ENCODE data around the gene DAB1. TPM values are rescaled to one million over a fixed set of nuclear protein-coding genes. Genes with fewer than 3 reads are reported as not detected.

DAB1 gene
- total RNA-seq, 1 donor from 2014 or later = 0.27 TPM

- no peak for DNase-seq (ENCODE audit: extremely low spot score, unreplicated experiment)
- Mint-ChIP-seq H3K4me3 (ENCODE audit: unreplicated experiment) (no peak overlapping the region), H3K27ac (ENCODE audit: unreplicated experiment) (no peak overlapping the region), H3K4me1 (ENCODE audit: unreplicated experiment) (peaks cover 17% of the 10 kb centered on the region), H3K9me3 (ENCODE audit: unreplicated experiment) (no peaks in the 10 kb centered on the region), H3K27me3 (ENCODE audit: unreplicated experiment) (peaks cover 13% of the 10 kb centered on the region), H3K36me3 (ENCODE audit: unreplicated experiment) (no peaks in the 10 kb centered on the region)
- no peak for TF ChIP-seq CTCF (IDR thresholded peaks at IDR 0.05)
Measured at GRCh38 chr1:57406428-57406970, 17.4 kb downstream of the DAB1 start.

- H3K36me3 Mint-ChIP-seq (ENCODE audit: unreplicated experiment) = no peaks in the 10 kb centered on the region
- peaks cover 18% of the 10 kb centered on the region for H3K27me3 Mint-ChIP-seq (ENCODE audit: unreplicated experiment)
- H3K4me3 Mint-ChIP-seq (ENCODE audit: unreplicated experiment) = no peak overlapping the region
- no peak for TF ChIP-seq CTCF (IDR thresholded peaks at IDR 0.05)
- no peak overlapping the region for H3K27ac Mint-ChIP-seq (ENCODE audit: unreplicated experiment)
- no peaks in the 10 kb centered on the region for H3K9me3 Mint-ChIP-seq (ENCODE audit: unreplicated experiment)
- DNase-seq (ENCODE audit: extremely low spot score, unreplicated experiment) = no peak
- H3K4me1 Mint-ChIP-seq (ENCODE audit: unreplicated experiment) = peaks cover 3% of the 10 kb centered on the region
Measured at GRCh38 chr1:57404884-57405283, 19.0 kb downstream of the DAB1 start.

GRCh38 chr1:57403201-57403600 is 20.7 kb downstream of the DAB1 start:
- no peaks in the 10 kb centered on the region for H3K36me3 Mint-ChIP-seq (ENCODE audit: unreplicated experiment)
- no peak overlapping the region for H3K27ac Mint-ChIP-seq (ENCODE audit: unreplicated experiment)
- no peaks in the 10 kb centered on the region for H3K4me1 Mint-ChIP-seq (ENCODE audit: unreplicated experiment)
- H3K9me3 Mint-ChIP-seq (ENCODE audit: unreplicated experiment) = no peaks in the 10 kb centered on the region
- TF ChIP-seq CTCF (IDR thresholded peaks at IDR 0.05) = no peak
- no peak overlapping the region for H3K4me3 Mint-ChIP-seq (ENCODE audit: unreplicated experiment)
- peaks cover 25% of the 10 kb centered on the region for H3K27me3 Mint-ChIP-seq (ENCODE audit: unreplicated experiment)
- no peak for DNase-seq (ENCODE audit: extremely low spot score, unreplicated experiment)

- TF ChIP-seq CTCF (IDR thresholded peaks at IDR 0.05) = no peak
- Mint-ChIP-seq H3K9me3 (ENCODE audit: unreplicated experiment) (no peaks in the 10 kb centered on the region), H3K36me3 (ENCODE audit: unreplicated experiment) (no peaks in the 10 kb centered on the region), H3K4me3 (ENCODE audit: unreplicated experiment) (no peak overlapping the region), H3K27me3 (ENCODE audit: unreplicated experiment) (peaks cover 25% of the 10 kb centered on the region), H3K4me1 (ENCODE audit: unreplicated experiment) (no peaks in the 10 kb centered on the region), H3K27ac (ENCODE audit: unreplicated experiment) (no peak overlapping the region)
- no peak for DNase-seq (ENCODE audit: extremely low spot score, unreplicated experiment)
Measured at GRCh38 chr1:57401671-57402070, 22.2 kb downstream of the DAB1 start.

GRCh38 chr1:57400048-57400447 is 23.8 kb downstream of the DAB1 start:
- no peaks in the 10 kb centered on the region for H3K4me1 Mint-ChIP-seq (ENCODE audit: unreplicated experiment)
- TF ChIP-seq CTCF (IDR thresholded peaks at IDR 0.05) = no peak
- no peak overlapping the region for H3K27ac Mint-ChIP-seq (ENCODE audit: unreplicated experiment)
- peaks cover 28% of the 10 kb centered on the region for H3K27me3 Mint-ChIP-seq (ENCODE audit: unreplicated experiment)
- no peaks in the 10 kb centered on the region for H3K36me3 Mint-ChIP-seq (ENCODE audit: unreplicated experiment)
- no peak overlapping the region for H3K4me3 Mint-ChIP-seq (ENCODE audit: unreplicated experiment)
- DNase-seq (ENCODE audit: extremely low spot score, unreplicated experiment) = no peak
- H3K9me3 Mint-ChIP-seq (ENCODE audit: unreplicated experiment) = no peaks in the 10 kb centered on the region

Measured in osteocyte (in vitro differentiated cells).